GM12865 (cell line): ENCODE results near the gene MYO1D.

Experiments used
- DNase-seq: peaks from one replicate; pipeline ENCODE4 v3.0.0; 2010; ENCODE audit warnings: low read depth
- H3K4me3 ChIP-seq: 2 replicates; pipeline ENCODE4 v1.5.1; 2011; ENCODE audit warnings: mild to moderate bottlenecking, low read depth, low read length, control low read depth
- TF ChIP-seq, protein P1 (sequence below): IDR thresholded peaks from 2 replicates; pipeline ENCODE4 v1.5.1; 2011; ENCODE audit warnings: low read length, control low read depth, low read depth, inconsistent platforms; ENCODE audit not compliant: insufficient read depth; ENCODE audit errors: missing control alignments

MYO1D gene

GRCh38 chr17:32784113-32784512 lies 92.8 kb downstream of the MYO1D start:
- no peak for DNase-seq
- no peak overlapping the region for H3K4me3 ChIP-seq
- TF ChIP-seq, protein P1, sequence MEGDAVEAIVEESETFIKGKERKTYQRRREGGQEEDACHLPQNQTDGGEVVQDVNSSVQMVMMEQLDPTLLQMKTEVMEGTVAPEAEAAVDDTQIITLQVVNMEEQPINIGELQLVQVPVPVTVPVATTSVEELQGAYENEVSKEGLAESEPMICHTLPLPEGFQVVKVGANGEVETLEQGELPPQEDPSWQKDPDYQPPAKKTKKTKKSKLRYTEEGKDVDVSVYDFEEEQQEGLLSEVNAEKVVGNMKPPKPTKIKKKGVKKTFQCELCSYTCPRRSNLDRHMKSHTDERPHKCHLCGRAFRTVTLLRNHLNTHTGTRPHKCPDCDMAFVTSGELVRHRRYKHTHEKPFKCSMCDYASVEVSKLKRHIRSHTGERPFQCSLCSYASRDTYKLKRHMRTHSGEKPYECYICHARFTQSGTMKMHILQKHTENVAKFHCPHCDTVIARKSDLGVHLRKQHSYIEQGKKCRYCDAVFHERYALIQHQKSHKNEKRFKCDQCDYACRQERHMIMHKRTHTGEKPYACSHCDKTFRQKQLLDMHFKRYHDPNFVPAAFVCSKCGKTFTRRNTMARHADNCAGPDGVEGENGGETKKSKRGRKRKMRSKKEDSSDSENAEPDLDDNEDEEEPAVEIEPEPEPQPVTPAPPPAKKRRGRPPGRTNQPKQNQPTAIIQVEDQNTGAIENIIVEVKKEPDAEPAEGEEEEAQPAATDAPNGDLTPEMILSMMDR: no peak

DNA sequence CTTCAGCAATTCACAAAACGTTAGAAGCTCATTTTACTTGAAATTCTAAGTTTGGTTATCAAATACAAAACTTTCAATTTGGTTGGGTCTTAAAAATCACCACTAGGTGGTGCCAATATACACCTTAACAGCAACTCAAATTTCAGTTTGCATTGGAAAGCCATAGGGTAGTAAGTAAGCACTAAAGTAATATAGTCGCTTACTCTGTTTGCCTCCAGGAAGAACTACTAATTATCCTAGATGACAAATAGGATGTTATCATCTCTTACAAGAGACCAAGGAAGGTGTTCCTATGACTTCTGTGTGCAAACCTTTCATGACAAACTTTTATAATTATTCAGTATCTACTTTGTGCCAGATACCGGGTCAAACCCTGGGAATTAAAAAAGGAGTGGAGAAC lies 93.3 kb downstream of the MYO1D start:
- DNase-seq: peak; percentile 74
- TF ChIP-seq, protein P1: peak; percentile 51
- no peak overlapping the region for H3K4me3 ChIP-seq

- TF ChIP-seq, protein P1: no peak
- DNase-seq: no peak
- H3K4me3 ChIP-seq: no peak overlapping the region
Measured at GRCh38 chr17:32780721-32781120, 96.2 kb downstream of the MYO1D start.

- TF ChIP-seq, protein P1: no peak
Measured at GRCh38 chr17:32777922-32778321, 99.0 kb downstream of the MYO1D start.

DNA sequence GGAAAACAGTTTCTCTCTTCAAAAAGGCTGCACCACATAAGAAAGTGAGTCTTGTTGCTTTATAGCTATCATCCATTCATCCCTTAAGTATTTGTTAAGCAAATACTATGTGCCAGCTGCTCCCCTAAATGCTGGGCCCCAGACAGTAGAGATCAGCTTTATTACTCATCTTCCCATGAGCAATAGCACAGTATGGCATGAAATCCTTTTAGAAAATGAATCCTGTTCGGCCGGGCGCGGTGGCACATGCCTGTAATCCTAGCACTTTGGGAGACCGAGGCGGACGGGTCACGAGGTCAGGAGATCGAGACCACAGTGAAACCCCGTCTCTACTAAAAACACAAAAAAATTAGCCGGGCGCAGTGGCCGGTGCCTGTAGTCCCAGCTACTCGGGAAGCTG lies 99.5 kb downstream of the MYO1D start:
- no peak for DNase-seq
- TF ChIP-seq, protein P1: no peak
- H3K4me3 ChIP-seq: no peak overlapping the region

More at GRCh38 chr17:32777922-32778321, 99.0 kb downstream of the MYO1D start:
- no peak for DNase-seq
- H3K4me3 ChIP-seq: no peak overlapping the region

DNA sequence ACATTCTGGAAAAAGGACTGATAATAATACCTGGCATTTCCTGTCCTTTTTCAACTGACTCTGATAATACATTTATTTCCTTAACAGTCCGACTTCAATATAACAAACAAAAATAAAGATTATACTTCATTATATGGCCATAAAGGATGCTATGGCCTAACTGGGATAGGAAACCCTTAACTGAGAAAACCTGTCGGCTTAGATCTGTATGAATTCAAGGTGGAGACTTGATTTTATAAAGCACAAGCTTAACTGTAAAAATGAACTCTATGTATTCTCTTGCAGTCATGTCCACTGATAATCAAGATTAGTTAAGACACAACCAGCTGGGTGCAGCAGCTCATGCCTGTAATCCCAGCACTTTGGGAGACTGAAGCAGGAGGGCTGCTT lies 102.2 kb downstream of the MYO1D start:
- DNase-seq: no peak
- TF ChIP-seq, protein P1: no peak
- no peak overlapping the region for H3K4me3 ChIP-seq
